Skeletal muscle tissue (tissue), 4 donors: ENCODE measurements around the gene ITSN1. TPM values are rescaled to one million over a fixed set of nuclear protein-coding genes. Genes with fewer than 3 reads are reported as not detected.
A peak's percentile ranks its signal among the peaks of the same experiment; 100 is the strongest.
"Not testable (repeated sequence)": the region's sequence is repeated elsewhere in the genome, so short reads cannot be mapped to it uniquely, and the experiment has no call there.

ENCODE experiments used
- H3K27ac ChIP-seq: one replicate; pipeline ENCODE4 v1.7.0; 2013; ENCODE audit warnings: mild to moderate bottlenecking, low read depth, low read length, inconsistent platforms
- H3K27me3 ChIP-seq, 3 donors: one replicate each; pipeline ENCODE4 v1.7.0; 2013; ENCODE audit warnings: low read length in 3 of 3; ENCODE audit not compliant: control insufficient read depth in 3 of 3, insufficient read depth in 3 of 3
- H3K36me3 ChIP-seq, 3 donors: one replicate each; pipeline ENCODE4 v1.7.0; 2013; ENCODE audit warnings: low read length in 3 of 3; ENCODE audit not compliant: control insufficient read depth in 3 of 3, insufficient read depth in 3 of 3
- H3K4me1 ChIP-seq, 3 donors: one replicate each; pipeline ENCODE4 v1.7.0; 2013; ENCODE audit warnings: low read length in 3 of 3, mild to moderate bottlenecking in 3 of 3; ENCODE audit not compliant: control insufficient read depth in 3 of 3, insufficient read depth in 3 of 3
- H3K4me3 ChIP-seq, 3 donors: one replicate each; pipeline ENCODE4 v1.7.0; 2013; ENCODE audit warnings: low read length in 3 of 3
- H3K9ac ChIP-seq, 3 donors: one replicate each; pipeline ENCODE4 v1.7.0; 2013; ENCODE audit warnings: low read length in 3 of 3, mild to moderate bottlenecking in 3 of 3, moderate library complexity in 2 of 3, low read depth in 1 of 3
- H3K9me3 ChIP-seq, 3 donors: one replicate each; pipeline ENCODE4 v1.7.0; 2013; ENCODE audit warnings: low read length in 3 of 3; ENCODE audit not compliant: control insufficient read depth in 3 of 3
- total RNA-seq: library from RNA; depleted of rRNA; stranded (reverse); fragments of >200 nt; gene quantifications from one replicate; pipeline ENCODE4 v1.2.3, GENCODE V29; 2014
- donor health status: Osteomylitis.

The ITSN1 gene
- total RNA-seq, 1 donor from 2014 or later, result 21.4 TPM

GRCh38 chr21:33858667-33859372, 216.5 kb downstream of the ITSN1 start:
- Histone ChIP-seq H3K27me3 (no peaks in the 10 kb centered on the region), H3K9ac (no peak overlapping the region), H3K36me3 (no peaks in the 10 kb centered on the region), H3K9me3 (no peaks in the 10 kb centered on the region), H3K4me1 (peaks cover 0 to 5% (median 0%) of the 10 kb centered on the region in 3 donors), H3K4me3 (no peak overlapping the region), H3K27ac (no peak overlapping the region)

DNA sequence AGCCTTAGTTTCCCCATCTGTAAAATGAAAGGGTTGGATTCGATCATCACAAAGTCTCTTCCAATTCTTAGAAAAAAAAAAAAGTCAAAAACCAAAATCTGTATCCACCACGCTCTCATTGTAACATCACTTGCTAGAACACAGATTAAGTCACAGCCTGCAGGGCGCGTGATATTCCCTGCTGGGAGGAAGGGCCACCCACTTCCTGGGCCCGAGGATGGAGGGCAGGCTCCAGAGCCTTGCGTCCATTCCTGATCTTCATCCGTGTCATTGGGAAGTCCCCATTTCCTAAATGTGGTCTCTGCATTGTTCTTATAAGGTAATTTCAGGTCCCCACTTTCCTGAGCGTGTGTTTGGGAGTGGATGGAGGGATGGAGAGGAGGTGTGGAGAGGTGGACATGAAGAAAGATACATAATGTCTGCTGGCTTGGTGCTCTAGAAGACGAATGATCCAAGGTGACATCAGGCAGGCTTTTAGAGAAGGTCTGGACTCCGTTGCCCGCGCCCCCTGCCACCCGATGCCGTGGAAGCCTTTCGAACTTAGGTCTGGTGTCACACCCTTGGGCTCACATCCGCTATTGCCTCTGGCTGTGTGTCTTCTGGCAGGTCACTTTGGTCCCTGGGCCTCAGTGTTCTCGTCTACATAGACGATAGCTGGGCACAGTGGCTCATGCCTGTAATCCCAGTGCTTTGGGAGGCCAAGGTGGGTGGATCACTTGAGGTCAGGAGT, 217.2 kb downstream of the ITSN1 start:
- H3K36me3 ChIP-seq, result no peaks in the 10 kb centered on the region
- H3K9me3 ChIP-seq, result no peaks in the 10 kb centered on the region
- no peaks in the 10 kb centered on the region for H3K27me3 ChIP-seq
- H3K4me3 ChIP-seq, result no peak overlapping the region
- H3K9ac ChIP-seq, result no peak overlapping the region
- H3K27ac ChIP-seq, result peak overlapping the region; percentile 19
- H3K4me1 ChIP-seq, result peaks cover 0 to 5% (median 0%) of the 10 kb centered on the region in 3 donors

DNA sequence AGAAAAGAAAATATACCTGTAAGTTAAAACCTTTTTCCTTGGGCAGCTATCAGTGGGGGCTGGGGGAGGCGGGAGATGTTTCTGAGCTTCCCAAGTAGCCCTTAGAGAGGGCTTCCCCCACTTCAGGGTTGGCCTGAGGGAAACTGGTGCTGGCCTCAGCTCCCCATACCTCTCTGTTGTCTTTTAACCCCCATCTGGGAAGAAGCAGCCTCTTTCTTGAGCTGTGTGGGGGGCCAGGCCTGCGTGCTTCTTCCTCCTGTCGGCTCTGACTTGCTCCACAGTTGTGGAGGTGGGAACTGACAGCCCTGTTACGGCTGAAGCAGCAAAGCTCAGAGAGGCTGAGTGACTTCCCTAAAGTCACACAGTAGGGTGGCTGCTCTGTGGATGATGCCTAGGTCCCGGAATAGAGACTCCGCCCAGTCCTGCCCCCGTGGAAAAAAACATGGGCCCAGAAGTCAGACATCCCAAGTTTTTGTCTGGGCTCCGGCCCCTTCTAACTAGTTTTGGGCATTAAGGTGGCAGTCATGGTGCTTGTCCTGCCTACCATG, 218.1 kb downstream of the ITSN1 start:
- Histone ChIP-seq H3K36me3 (no peaks in the 10 kb centered on the region), H3K9me3 (no peaks in the 10 kb centered on the region), H3K4me1 (peaks cover 0 to 5% (median 0%) of the 10 kb centered on the region in 3 donors), H3K4me3 (no peak overlapping the region), H3K9ac (no peak overlapping the region), H3K27me3 (no peaks in the 10 kb centered on the region), H3K27ac (no peak overlapping the region)

- Histone ChIP-seq H3K4me1 (peaks cover 0 to 5% (median 0%) of the 10 kb centered on the region in 3 donors), H3K27ac (no peak overlapping the region), H3K27me3 (no peaks in the 10 kb centered on the region), H3K4me3 (no peak overlapping the region), H3K9me3 (no peaks in the 10 kb centered on the region), H3K36me3 (no peaks in the 10 kb centered on the region), H3K9ac (no peak overlapping the region)
Measured at GRCh38 chr21:33861125-33861524, 218.8 kb downstream of the ITSN1 start.

- not testable (repeated sequence) for H3K4me1 ChIP-seq, H3K9me3 ChIP-seq, H3K4me3 ChIP-seq, H3K27me3 ChIP-seq, H3K27ac ChIP-seq, H3K9ac ChIP-seq, H3K36me3 ChIP-seq
Measured at GRCh38 chr21:33863191-33863590, 220.9 kb downstream of the ITSN1 start.

- no peaks in the 10 kb centered on the region for H3K9me3 ChIP-seq
- H3K27ac ChIP-seq, result no peak overlapping the region
- no peaks in the 10 kb centered on the region for H3K36me3 ChIP-seq
- H3K27me3 ChIP-seq, result no peaks in the 10 kb centered on the region
- no peak overlapping the region for H3K9ac ChIP-seq
- H3K4me1 ChIP-seq, result peaks cover 0 to 5% (median 0%) of the 10 kb centered on the region in 3 donors
- no peak overlapping the region for H3K4me3 ChIP-seq
Measured at GRCh38 chr21:33864150-33864549, 221.8 kb downstream of the ITSN1 start.

DNA sequence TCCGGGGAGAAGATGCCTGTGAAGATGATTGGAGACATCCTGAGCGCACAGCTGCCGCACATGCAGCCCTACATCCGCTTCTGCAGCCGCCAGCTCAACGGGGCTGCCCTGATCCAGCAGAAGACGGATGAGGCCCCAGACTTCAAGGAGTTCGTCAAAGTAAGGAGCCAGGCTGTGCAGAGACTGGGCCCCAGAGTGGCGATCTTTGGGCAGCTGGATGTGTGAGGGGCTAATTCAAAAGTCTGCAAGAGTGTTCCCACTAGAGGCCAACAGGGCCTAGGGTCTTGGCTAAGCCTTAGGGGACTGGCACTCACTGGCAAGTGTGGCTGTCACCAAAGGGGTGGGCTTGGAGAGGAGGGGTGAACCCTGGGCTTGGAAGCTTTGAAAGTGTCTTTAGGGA, 222.9 kb downstream of the ITSN1 start:
- Histone ChIP-seq H3K4me3 (no peak overlapping the region), H3K27ac (no peak overlapping the region), H3K36me3 (no peaks in the 10 kb centered on the region), H3K4me1 (no peaks in the 10 kb centered on the region), H3K9ac (no peak overlapping the region), H3K27me3 (no peaks in the 10 kb centered on the region), H3K9me3 (no peaks in the 10 kb centered on the region)

- no peaks in the 10 kb centered on the region for H3K36me3 ChIP-seq
- H3K9me3 ChIP-seq, result no peaks in the 10 kb centered on the region
- H3K9ac ChIP-seq, result no peak overlapping the region
- no peaks in the 10 kb centered on the region for H3K4me1 ChIP-seq
- H3K27ac ChIP-seq, result no peak overlapping the region
- no peaks in the 10 kb centered on the region for H3K27me3 ChIP-seq
- H3K4me3 ChIP-seq, result no peak overlapping the region
Measured at GRCh38 chr21:33865996-33866575, 223.8 kb downstream of the ITSN1 start.

DNA sequence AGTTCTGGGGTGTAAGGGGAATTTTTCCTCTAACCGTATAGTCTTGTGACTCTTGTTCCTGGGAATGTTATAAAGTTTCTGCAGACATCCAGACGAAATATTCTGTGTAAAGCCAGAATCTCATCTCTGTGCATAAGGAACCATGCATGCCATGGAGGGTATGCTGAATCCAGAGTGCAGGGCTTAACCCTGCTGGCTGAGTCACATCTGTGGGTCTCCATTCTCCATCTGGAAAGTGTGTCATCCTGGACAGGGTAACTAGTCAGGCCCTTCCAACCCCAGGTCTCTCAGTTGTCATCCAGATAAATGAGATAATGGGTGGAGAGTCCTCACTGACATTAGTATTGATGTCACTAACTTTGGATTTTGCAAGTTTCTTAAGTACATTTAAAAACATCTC, 224.5 kb downstream of the ITSN1 start:
- Histone ChIP-seq H3K27me3 (no peaks in the 10 kb centered on the region), H3K4me3 (no peak overlapping the region), H3K4me1 (no peaks in the 10 kb centered on the region), H3K9ac (no peak overlapping the region), H3K9me3 (no peaks in the 10 kb centered on the region), H3K27ac (no peak overlapping the region), H3K36me3 (no peaks in the 10 kb centered on the region)

DNA sequence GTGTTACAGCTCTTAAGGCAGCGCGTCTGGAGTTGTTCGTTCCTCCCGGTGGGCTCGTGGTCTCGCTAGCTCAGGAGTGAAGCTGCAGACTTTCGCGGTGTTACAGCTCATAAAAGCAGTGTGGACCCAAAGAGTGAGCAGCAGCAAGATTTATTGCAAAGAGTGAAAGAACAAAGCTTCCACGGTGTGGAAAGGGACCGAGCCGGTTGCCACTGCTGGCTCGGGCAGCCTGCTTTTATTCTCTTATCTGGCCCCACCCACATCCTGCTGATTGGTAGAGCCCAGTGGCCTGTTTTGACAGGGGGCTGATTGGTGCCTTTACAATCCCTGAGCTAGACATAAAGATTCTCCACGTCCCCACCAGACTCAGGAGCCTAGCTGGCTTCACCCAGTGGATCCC, 225.6 kb downstream of the ITSN1 start:
- H3K9ac ChIP-seq, H3K4me3 ChIP-seq, H3K9me3 ChIP-seq, H3K4me1 ChIP-seq, H3K36me3 ChIP-seq, H3K27me3 ChIP-seq, H3K27ac ChIP-seq: not testable (repeated sequence)
